Body of pancreas (tissue), 4 donors: ENCODE results near the gene FAM193A. TPM values are rescaled to one million over a fixed set of nuclear protein-coding genes. Genes with fewer than 3 reads are reported as not detected.

Experiments used
- ATAC-seq: fragments of 150-250 bp; one replicate; pipeline ENCODE4 v1.9.1; 2016
- DNase-seq, 4 donors: peaks; one replicate each; pipeline ENCODE4 v3.0.0-alpha.2; 2019
- H3K27ac ChIP-seq, 4 donors: fragments of 200-600 bp; sonication (generic); 1 replicate in 3 of 4; 2 replicates in 1 of 4; pipeline versions ENCODE4 v1.5.1 to v1.6.1; 2016 to 2019; ENCODE audit warnings: mild to moderate bottlenecking in 1 of 4, mixed read lengths in 1 of 4, moderate library complexity in 1 of 4
- H3K27me3 ChIP-seq, 2 donors: fragments of 200-600 bp; sonication (generic); one replicate each; pipeline ENCODE4 v1.6.0; 2016; ENCODE audit warnings: mild to moderate bottlenecking in 1 of 2
- H3K36me3 ChIP-seq, 2 donors: fragments of 200-600 bp; sonication (generic); replicated peaks in 1 of 2; 2 replicates each; pipeline ENCODE4 v1.5.1; 2016; ENCODE audit warnings: low read depth in 2 of 2; ENCODE audit not compliant: insufficient read depth in 1 of 2
- H3K4me1 ChIP-seq: fragments of 200-600 bp; sonication (generic); one replicate; pipeline ENCODE4 v1.6.0; 2016
- H3K4me3 ChIP-seq, 2 donors: fragments of 200-600 bp; sonication (generic); 1 replicate in 1 of 2; 2 replicates in 1 of 2; pipeline ENCODE4 v1.5.1; 2016 to 2019
- H3K9me3 ChIP-seq, 3 donors: fragments of 200-600 bp; sonication (generic); 1 replicate in 2 of 3; 2 replicates in 1 of 3; pipeline ENCODE4 v1.5.1; 2016
- POLR2A ChIP-seq, 3 donors: fragments of 450-650 bp; IDR thresholded peaks; one replicate each; pipeline ENCODE4 v1.6.1; 2016; ENCODE audit warnings: antibody characterized with exemption in 3 of 3, mild to moderate bottlenecking in 2 of 3
- WGBS, 2 donors: methylation state at CpG; one replicate each; pipeline ENCODE4 v1.1.5; 2017; 5-methylcytosine and 5-hydroxymethylcytosine counted together
- intact Hi-C: fragments of 100-400 bp; cut with DNase I; formaldehyde crosslinking; loops from one replicate; pipeline ENCODE4 v1.15.1; 2023
- total RNA-seq, 2 donors: library from RNA; depleted of rRNA; stranded (reverse); fragments of >200 nt; gene quantifications; one replicate each; pipeline ENCODE4 v1.1.0, GENCODE V29; 2016
- TF ChIP-seq, protein P1 (sequence below), 7 experiments: fragments of 450-650 bp in 4 of 7; fragments of 200-600 bp in 3 of 7; sonication (generic) in 3 of 7; IDR thresholded peaks; one replicate each; pipeline ENCODE4 v1.5.1; 2016 to 2019; ENCODE audit warnings: antibody characterized with exemption in 7 of 7

The FAM193A gene
- total RNA-seq, 2 donors from 2014 or later: 14.8 to 22.7 TPM

DNA sequence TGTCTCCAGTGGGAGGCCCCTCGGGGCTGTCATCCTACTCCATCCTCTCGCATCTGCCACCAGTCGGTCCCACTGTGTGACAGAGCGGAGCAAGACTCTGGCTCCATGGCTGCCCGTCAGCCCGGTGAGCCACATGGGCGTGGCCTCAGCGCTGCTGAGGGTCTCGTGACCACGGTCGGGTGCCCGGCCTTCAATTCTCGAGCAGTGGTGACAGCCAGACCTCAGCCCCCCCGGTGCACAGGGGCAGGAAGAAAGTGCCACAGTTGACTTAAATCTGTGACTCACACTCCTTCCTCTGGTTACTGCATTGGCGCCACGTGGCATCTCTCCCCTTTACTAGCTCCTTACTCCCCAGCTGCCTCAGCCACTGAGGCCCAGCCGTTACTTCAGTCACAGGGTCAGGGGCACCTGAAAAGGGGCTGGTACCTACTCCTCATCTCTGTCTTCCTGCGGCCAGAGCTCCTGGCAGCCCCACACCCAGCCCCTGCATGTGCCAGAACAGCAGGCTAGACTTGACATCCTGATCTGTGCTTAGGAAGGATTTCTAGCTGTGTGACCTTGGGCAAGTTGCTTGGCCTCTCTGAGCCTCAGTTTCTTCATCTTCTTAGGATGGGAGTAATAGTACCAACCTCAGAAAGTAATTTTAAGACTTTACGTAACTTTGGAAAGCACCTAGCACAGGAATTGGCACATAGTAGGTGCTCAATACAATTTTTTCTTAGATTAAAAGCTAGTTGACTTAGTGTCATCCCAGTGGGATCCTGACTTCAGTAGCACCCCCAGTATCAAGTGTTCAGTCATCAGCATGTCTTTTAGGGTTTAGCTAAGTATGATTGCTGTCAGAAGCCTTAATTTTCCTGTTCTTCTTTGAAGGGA lies 153.6 kb downstream of the FAM193A start:
- no peaks in the 10 kb centered on the region for H3K9me3 ChIP-seq
- H3K4me3 ChIP-seq: no peak overlapping the region
- H3K36me3 ChIP-seq: peaks cover 0 to 26% of the 10 kb centered on the region in 2 donors
- no peaks in the 10 kb centered on the region for H3K4me1 ChIP-seq
- WGBS, 2 donors: 74 to 93% methylated on average over 4 to 19 of the region's 19 CpGs
- no peak for TF ChIP-seq POLR2A (IDR thresholded peaks at IDR 0.05)
- TF ChIP-seq, protein P1, sequence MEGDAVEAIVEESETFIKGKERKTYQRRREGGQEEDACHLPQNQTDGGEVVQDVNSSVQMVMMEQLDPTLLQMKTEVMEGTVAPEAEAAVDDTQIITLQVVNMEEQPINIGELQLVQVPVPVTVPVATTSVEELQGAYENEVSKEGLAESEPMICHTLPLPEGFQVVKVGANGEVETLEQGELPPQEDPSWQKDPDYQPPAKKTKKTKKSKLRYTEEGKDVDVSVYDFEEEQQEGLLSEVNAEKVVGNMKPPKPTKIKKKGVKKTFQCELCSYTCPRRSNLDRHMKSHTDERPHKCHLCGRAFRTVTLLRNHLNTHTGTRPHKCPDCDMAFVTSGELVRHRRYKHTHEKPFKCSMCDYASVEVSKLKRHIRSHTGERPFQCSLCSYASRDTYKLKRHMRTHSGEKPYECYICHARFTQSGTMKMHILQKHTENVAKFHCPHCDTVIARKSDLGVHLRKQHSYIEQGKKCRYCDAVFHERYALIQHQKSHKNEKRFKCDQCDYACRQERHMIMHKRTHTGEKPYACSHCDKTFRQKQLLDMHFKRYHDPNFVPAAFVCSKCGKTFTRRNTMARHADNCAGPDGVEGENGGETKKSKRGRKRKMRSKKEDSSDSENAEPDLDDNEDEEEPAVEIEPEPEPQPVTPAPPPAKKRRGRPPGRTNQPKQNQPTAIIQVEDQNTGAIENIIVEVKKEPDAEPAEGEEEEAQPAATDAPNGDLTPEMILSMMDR (IDR thresholded peaks at IDR 0.05): no peak
- DNase-seq (no peak), ATAC-seq (no peak)
- no peak overlapping the region for H3K27ac ChIP-seq
- intact Hi-C loops: no loop called here
- H3K27me3 ChIP-seq: no peaks in the 10 kb centered on the region

GRCh38 chr4:2691313-2691712 lies 154.9 kb downstream of the FAM193A start:
- Histone ChIP-seq H3K4me3 (no peak overlapping the region), H3K36me3 (peaks cover 0 to 31% of the 10 kb centered on the region in 2 donors), H3K9me3 (no peaks in the 10 kb centered on the region), H3K27ac (no peak overlapping the region), H3K4me1 (no peaks in the 10 kb centered on the region), H3K27me3 (no peaks in the 10 kb centered on the region)
- ATAC-seq (no peak), DNase-seq (no peak)
- intact Hi-C loops: no loop called here
- TF ChIP-seq, protein P1 (IDR thresholded peaks at IDR 0.05): no peak
- TF ChIP-seq POLR2A (IDR thresholded peaks at IDR 0.05): no peak
- WGBS, 2 donors: 95 to 100% methylated on average over 5 of the region's 5 CpGs

GRCh38 chr4:2691952-2692435 lies 155.5 kb downstream of the FAM193A start:
- no peak for DNase-seq
- H3K4me1 ChIP-seq: no peaks in the 10 kb centered on the region
- H3K27me3 ChIP-seq: no peaks in the 10 kb centered on the region
- H3K4me3 ChIP-seq: no peak overlapping the region
- H3K9me3 ChIP-seq: no peaks in the 10 kb centered on the region
- intact Hi-C loops: no loop called here
- peaks cover 0 to 34% of the 10 kb centered on the region in 2 donors for H3K36me3 ChIP-seq
- H3K27ac ChIP-seq: no peak overlapping the region
- TF ChIP-seq, protein P1 (IDR thresholded peaks at IDR 0.05): no peak
- no peak for TF ChIP-seq POLR2A (IDR thresholded peaks at IDR 0.05)
- no peak for ATAC-seq
- 86 to 91% methylated on average over 7 of the region's 7 CpGs for whole genome bisulfite sequencing, 2 donors

GRCh38 chr4:2694691-2695090 lies 158.2 kb downstream of the FAM193A start:
- DNase-seq: no peak
- no peak for ATAC-seq
- intact Hi-C loops: no loop called here
- no peaks in the 10 kb centered on the region for H3K27me3 ChIP-seq
- H3K36me3 ChIP-seq: peaks cover 0 to 48% of the 10 kb centered on the region in 2 donors
- H3K9me3 ChIP-seq: no peaks in the 10 kb centered on the region
- H3K4me1 ChIP-seq: no peaks in the 10 kb centered on the region
- no peak overlapping the region for H3K4me3 ChIP-seq
- TF ChIP-seq, protein P1 (IDR thresholded peaks at IDR 0.05): no peak
- TF ChIP-seq POLR2A (IDR thresholded peaks at IDR 0.05): no peak
- no peak overlapping the region for H3K27ac ChIP-seq
- WGBS, 2 donors: 93 to 96% methylated on average over 14 to 16 of the region's 16 CpGs
